GM23338 (cell line): ENCODE results near the gene ARX. TPM values are rescaled to one million over a fixed set of nuclear protein-coding genes. Genes with fewer than 3 reads are reported as not detected.

Source experiments
- ATAC-seq: fragments of 200-7000 bp; cut with Tn5 transposase; 3 replicates; pipeline ENCODE4 v1.9.1; 2020
- DNase-seq: peaks from one replicate; pipeline ENCODE4 v3.0.0-alpha.2; 2015; ENCODE audit warnings: low spot score
- H2AFZ ChIP-seq: fragments of 200-600 bp; sonication (generic); 2 replicates; pipeline ENCODE4 v1.8.0; 2016; ENCODE audit warnings: antibody characterized with exemption, mild to moderate bottlenecking, moderate library complexity
- H3F3A ChIP-seq: fragments of 200-600 bp; sonication (generic); replicated peaks from 2 replicates; pipeline ENCODE4 v1.8.0; 2017; ENCODE audit warnings: antibody characterized with exemption, mixed run types, low read depth
- H3K27ac ChIP-seq: fragments of 200-600 bp; sonication (generic); 2 replicates; pipeline ENCODE4 v1.6.1; 2016; ENCODE audit warnings: low read depth
- H3K27me3 ChIP-seq: fragments of 200-600 bp; sonication (generic); 2 replicates; pipeline ENCODE4 v1.8.0; 2016; ENCODE audit warnings: mild to moderate bottlenecking, mixed run types, moderate library complexity; ENCODE audit not compliant: insufficient read depth
- H3K36me3 ChIP-seq: fragments of 200-600 bp; sonication (generic); 2 replicates; pipeline ENCODE4 v1.8.0; 2016; ENCODE audit warnings: mild to moderate bottlenecking; ENCODE audit not compliant: insufficient read depth
- H3K4me1 ChIP-seq: fragments of 200-600 bp; sonication (generic); 2 replicates; pipeline ENCODE4 v1.8.0; 2016; ENCODE audit warnings: mild to moderate bottlenecking, moderate library complexity; ENCODE audit not compliant: insufficient read depth
- H3K4me2 ChIP-seq: fragments of 200-600 bp; sonication (generic); 2 replicates; pipeline ENCODE4 v1.7.1; 2017; ENCODE audit warnings: mixed run types
- H3K4me3 ChIP-seq: fragments of 200-600 bp; sonication (generic); 2 replicates; pipeline ENCODE4 v1.6.1; 2016; ENCODE audit warnings: mixed run types
- H3K79me2 ChIP-seq: fragments of 200-600 bp; sonication (generic); replicated peaks from 2 replicates; pipeline ENCODE4 v1.8.0; 2017; ENCODE audit warnings: mild to moderate bottlenecking; ENCODE audit not compliant: insufficient read depth
- H3K9me2 ChIP-seq: fragments of 200-600 bp; sonication (generic); 2 replicates; pipeline ENCODE4 v1.8.0; 2017; ENCODE audit not compliant: insufficient read depth
- H4K20me1 ChIP-seq: fragments of 200-600 bp; sonication (generic); replicated peaks from 2 replicates; pipeline ENCODE4 v1.8.0; 2017; ENCODE audit warnings: mild to moderate bottlenecking; ENCODE audit not compliant: insufficient read depth
- H3K27ac Mint-ChIP-seq: 2 replicates; pipeline ENCODE4 v1.8.0; 2020; ENCODE audit warnings: inconsistent platforms, mild to moderate bottlenecking, moderate library complexity, mixed read lengths
- H3K27me3 Mint-ChIP-seq: 3 replicates; pipeline ENCODE4 v1.8.0; 2022; ENCODE audit warnings: low read depth, mild to moderate bottlenecking, moderate library complexity, mixed read lengths, inconsistent platforms; ENCODE audit not compliant: insufficient read depth, poor library complexity
- H3K36me3 Mint-ChIP-seq: 3 replicates; pipeline ENCODE4 v1.8.0; 2021; ENCODE audit warnings: low read depth, mild to moderate bottlenecking, inconsistent platforms, moderate library complexity, mixed read lengths
- H3K4me1 Mint-ChIP-seq: 3 replicates; pipeline ENCODE4 v1.8.0; 2020; ENCODE audit warnings: mild to moderate bottlenecking, inconsistent platforms, mixed read lengths
- H3K4me3 Mint-ChIP-seq: 3 replicates; pipeline ENCODE4 v1.8.0; 2021; ENCODE audit warnings: moderate library complexity, mild to moderate bottlenecking, inconsistent platforms, mixed read lengths
- H3K9me3 Mint-ChIP-seq: 3 replicates; pipeline ENCODE4 v1.8.0; 2020; ENCODE audit warnings: moderate library complexity, mild to moderate bottlenecking, inconsistent platforms, mixed read lengths
- EZH2 ChIP-seq: fragments of 200-600 bp; sonication (generic); IDR thresholded peaks from one replicate; pipeline ENCODE4 v1.8.0; 2017; ENCODE audit warnings: antibody characterized with exemption, mild to moderate bottlenecking, low read depth; ENCODE audit not compliant: unreplicated experiment
- JUNB ChIP-seq: IDR thresholded peaks from one replicate; pipeline ENCODE4 v1.6.1; 2016; ENCODE audit warnings: antibody characterized with exemption; ENCODE audit not compliant: unreplicated experiment
- ZNF462 ChIP-seq: fragments of 250-450 bp; sonication (Bioruptor Pico); IDR thresholded peaks from 2 replicates; pipeline ENCODE4 v1.5.0; 2020; ENCODE audit warnings: mild to moderate bottlenecking, moderate library complexity
- polyA plus RNA-seq: library from polyadenylated mRNA; unstranded; fragments of >200 nt; fragmentation: Nextera tagmentation; extraction: Ambion mirVana; gene quantifications from 2 replicates; pipeline ENCODE4 v1.2.1, GENCODE V29; 2016
- total RNA-seq: library from RNA; depleted of rRNA; stranded (reverse); fragments of >200 nt; shearing (Covaris generic); gene quantifications from 2 replicates; pipeline ENCODE4 v1.2.3, GENCODE V29; 2014

The ARX gene
- total and polyA plus RNA-seq, 2 experiments from 2014 or later: 0.13 TPM; not detected in 1

- Histone ChIP-seq H3K79me2 (no peaks in the 10 kb centered on the region), H3K4me1 (peaks cover 45% of the 10 kb centered on the region; the same call in 1 of the 2 replicates), H4K20me1 (no peaks in the 10 kb centered on the region), H3K27me3 (peaks cover 98% of the 10 kb centered on the region), H3K4me2 (peak overlapping the region; percentile 65; the same call in 1 of the 2 replicates), H3F3A (0 out of 2 replicates have a peak, but pooled peaks cover 2% of the 10 kb centered on the region), H3K36me3 (no peaks in the 10 kb centered on the region), H2AFZ (no peak overlapping the region), H3K27ac (no peak overlapping the region), H3K9me2 (no peaks in the 10 kb centered on the region), H3K4me3 (peak overlapping the region; percentile 38; the same call in 1 of the 2 replicates)
- Mint-ChIP-seq H3K36me3 (no peaks in the 10 kb centered on the region), H3K9me3 (0 out of 3 replicates have a peak, but pooled peaks cover 3% of the 10 kb centered on the region), H3K27ac (no peak overlapping the region), H3K27me3 (peaks cover 95% of the 10 kb centered on the region), H3K4me3 (peak overlapping the region; percentile 40; the same call in 2 of the 3 replicates), H3K4me1 (peaks cover 19% of the 10 kb centered on the region)
- TF ChIP-seq EZH2 (peak; percentile 65), ZNF462 (CRISPR knock-in tag) (no peak)
- no peak for DNase-seq
- peak; percentile 3; the same call in 2 of the 3 replicates for ATAC-seq
Observed at GRCh38 chrX:25012793-25013631, 2.8 kb downstream of the ARX start.

GRCh38 chrX:25012433-25012735, 3.4 kb downstream of the ARX start:
- peak; percentile 62 for DNase-seq
- Mint-ChIP-seq H3K27ac (no peak overlapping the region), H3K4me1 (peaks cover 14% of the 10 kb centered on the region), H3K4me3 (peak overlapping the region; percentile 58; the same call in 2 of the 3 replicates), H3K9me3 (0 out of 3 replicates have a peak, but pooled peaks cover 3% of the 10 kb centered on the region), H3K27me3 (peaks cover 95% of the 10 kb centered on the region), H3K36me3 (no peaks in the 10 kb centered on the region)
- Histone ChIP-seq H3K4me2 (peak overlapping the region; percentile 65; the same call in 1 of the 2 replicates), H3K4me3 (peak overlapping the region; percentile 38; the same call in 1 of the 2 replicates), H3K36me3 (no peaks in the 10 kb centered on the region), H3F3A (0 out of 2 replicates have a peak, but pooled peaks cover 5% of the 10 kb centered on the region), H3K79me2 (no peaks in the 10 kb centered on the region), H2AFZ (no peak overlapping the region), H3K9me2 (no peaks in the 10 kb centered on the region), H3K27me3 (peaks cover 98% of the 10 kb centered on the region), H4K20me1 (no peaks in the 10 kb centered on the region), H3K4me1 (peaks cover 43% of the 10 kb centered on the region; the same call in 1 of the 2 replicates), H3K27ac (no peak overlapping the region)
- peak; percentile 26 for ATAC-seq
- peak; percentile 84 for TF ChIP-seq EZH2
- TF ChIP-seq JUNB: no peak
